Upper lobe of right lung (tissue), 1 donor: Measurements from ENCODE around the gene PCDH8. TPM values are rescaled to one million over a fixed set of nuclear protein-coding genes. Genes with fewer than 3 reads are reported as not detected.

Experiments used
- microRNA-seq: library from miRNA; unstranded; fragments of <30 nt; microRNA quantifications from one replicate; pipeline ENCODE4 v1.2.0, GENCODE V29; 2020; ENCODE audit warnings: borderline microRNAs expressed
- total RNA-seq: library from RNA; stranded (reverse); fragmentation: NEBNext Ultra II Directional; extraction: Animal tissue kit (Norgen Biotek cat#: 25700); gene quantifications from one replicate; pipeline ENCODE4 v1.2.1, GENCODE V29; 2021
- donor health status: DM: no; HTN: yes; CAD: no; lungs with severe emphysema.

Gene PCDH8
- total RNA-seq, 1 donor from 2014 or later, result not detected

Small RNAs within 50 kb of the gene (microRNA-seq; reads per million reads assigned to microRNA genes)
- not detected for gene MIR759

Other genes with a start within 250 kb of the PCDH8 start
- 6.5 TPM for gene HNRNPA1L2, start 206.2 kb downstream of the PCDH8 start, total RNA-seq
- 39.1 TPM for gene SUGT1, start 195.8 kb downstream of the PCDH8 start, total RNA-seq
- not detected for gene CNMD, start 108.8 kb downstream of the PCDH8 start, total RNA-seq
- gene OLFM4, start 180.2 kb upstream of the PCDH8 start, total RNA-seq, result not detected